ENCODE data around the gene TP73.

The TP73 gene

DNA sequence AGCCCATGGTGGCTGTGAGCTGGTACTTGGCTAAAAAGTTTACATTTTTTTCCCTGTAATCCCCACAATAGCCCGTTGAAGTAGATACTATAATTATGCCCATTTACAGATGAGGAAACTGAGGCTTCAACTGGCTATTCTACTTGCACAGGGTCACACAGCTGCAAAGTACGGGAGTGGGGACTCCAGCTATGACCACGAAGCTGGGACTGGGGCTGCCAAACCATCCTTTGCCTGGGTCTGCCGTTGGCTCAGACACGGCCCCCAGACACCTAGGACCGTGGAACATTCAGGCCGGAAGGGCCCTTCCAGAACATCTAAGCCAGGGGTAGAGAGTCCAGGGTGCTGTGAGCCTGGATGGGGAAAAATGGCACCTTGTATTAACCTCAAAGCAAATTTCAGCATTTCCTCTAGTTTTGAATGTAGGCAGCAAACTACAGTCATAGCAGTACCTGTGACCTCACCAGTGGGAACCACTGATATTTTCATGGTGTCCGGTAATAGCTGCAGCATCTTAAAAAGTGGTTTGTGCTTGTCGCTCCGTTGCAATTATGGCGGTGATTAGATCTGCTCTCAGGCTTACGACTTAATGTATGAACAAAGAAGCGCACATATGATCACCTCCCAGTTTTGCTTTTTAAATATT is 4.3 kb downstream of the TP73 start:
- no peak for DNase-seq

DNA sequence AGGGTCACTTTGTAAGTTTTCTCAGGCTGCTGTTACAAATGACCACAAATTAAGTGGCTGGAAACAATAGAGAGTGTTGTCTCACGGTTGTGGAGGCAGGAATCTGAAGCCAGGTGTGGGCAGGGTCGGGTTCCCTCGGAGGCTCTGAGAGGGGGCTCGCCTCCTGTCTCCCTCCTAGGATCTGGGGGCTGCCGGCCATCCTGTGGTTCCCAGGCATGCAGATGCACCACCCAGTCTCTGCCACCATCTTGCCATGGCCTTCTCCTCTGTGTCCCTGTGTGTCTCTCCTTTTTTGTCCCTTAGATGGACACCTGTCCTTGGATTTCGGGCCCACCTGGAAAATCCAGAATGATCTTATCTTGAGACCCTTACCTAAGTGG is 4.8 kb downstream of the TP73 start:
- no peak for DNase-seq

DNA sequence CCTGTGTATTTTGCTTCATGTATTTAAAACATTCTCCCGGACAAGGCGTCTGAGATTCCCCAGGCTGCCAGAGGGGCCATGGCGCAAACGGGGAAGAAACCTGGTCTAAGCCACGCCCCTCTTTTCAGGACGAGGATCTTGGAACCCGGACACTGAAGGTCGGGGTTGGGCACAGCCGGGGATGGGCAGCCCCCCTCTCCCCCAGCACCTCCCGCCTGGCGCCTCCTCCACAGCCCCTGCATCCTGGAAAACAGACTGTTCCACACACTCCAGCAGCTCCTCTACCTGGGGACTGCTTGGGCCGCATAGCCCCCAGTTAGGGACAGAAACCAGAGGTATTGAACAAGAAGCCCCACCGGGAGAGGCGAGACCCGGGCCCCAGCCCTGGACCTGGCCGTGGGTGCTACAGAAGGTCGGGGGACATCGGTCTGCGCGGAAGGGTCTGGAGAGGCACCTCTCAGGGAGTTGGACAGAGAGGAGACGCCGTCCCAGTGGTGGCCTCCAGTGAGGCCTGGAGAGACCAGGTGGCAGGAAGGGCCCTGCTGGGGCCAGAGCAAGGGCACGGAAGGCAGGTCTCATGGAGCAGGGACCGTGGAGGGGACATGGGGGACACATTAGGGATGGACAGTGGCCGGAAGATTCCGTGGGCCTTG is 5.4 kb downstream of the TP73 start:
- DNase-seq, result no peak

DNA sequence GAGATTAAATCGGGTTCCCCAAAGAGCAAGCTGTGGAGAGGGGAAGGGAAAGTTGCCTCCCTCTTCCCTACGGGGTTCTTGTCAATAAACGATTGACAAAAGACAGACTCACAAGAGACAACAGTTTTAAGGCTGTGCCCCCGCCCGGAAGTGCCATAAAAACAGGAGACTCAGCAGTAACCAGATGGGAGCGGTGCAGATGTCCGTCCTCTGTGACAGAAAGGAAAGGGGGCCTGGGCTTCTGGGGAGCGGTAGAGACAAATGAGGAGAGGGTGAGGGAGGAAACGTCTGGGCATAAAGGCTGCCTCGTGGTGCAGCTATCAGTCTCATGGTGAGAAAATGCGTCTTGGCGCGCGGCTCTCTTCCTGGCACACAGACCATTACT is 5.9 kb downstream of the TP73 start:
- DNase-seq, result no peak

DNA sequence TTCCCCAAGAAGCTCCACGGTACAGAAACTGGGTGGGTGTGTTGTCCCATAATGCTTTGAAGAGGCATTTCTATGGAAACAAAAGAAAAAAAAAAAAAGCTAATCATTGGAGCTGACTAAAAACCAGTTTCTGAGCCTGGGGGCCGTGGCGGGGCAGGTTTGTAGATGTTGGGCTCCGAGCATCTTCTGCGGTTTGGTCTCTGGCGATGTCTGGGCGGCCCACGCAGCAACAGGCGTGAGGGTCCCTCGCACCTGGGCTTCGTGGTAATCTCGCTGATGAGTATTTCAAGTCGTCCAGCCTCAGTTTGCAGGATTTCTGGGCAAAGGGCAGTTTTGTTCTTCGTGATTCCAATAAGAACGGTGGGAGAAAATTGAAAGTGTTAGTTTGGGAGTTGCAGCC is 6.8 kb downstream of the TP73 start:
- no peak for DNase-seq

DNA sequence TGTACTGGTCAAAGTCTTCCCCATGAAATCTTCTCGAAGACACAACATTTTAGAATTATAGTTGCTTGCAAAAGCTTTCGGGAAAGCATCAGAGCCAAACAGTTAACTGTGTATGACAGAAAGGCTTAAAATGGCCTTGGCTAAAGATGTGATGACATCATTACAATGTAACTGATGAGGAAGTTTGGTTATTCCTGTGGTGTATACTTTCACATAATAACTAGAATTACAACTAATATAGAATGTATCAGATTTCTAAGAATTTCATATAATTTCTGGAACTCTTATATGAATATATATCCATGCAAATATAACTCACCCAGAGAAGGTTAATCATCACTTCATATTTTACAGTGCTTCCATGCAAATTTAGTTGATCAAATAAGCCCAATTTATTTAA is 8.4 kb downstream of the TP73 start:
- no peak for DNase-seq

DNA sequence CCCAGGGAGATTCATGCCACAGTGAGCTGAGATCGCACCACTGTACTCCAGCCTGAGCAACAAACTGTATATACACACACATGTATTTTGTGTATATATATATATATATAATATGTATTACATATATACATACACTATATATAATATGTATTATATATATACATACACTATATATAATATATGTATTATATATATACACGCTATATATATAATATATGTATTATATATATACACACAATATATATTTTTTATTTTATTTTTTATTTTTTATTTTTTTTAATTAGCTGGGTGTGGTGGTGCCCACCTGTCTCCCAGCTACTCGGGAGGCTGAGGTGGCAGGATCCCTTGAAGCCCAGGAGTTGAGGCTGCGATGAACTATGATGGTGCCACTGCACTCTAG is 9.3 kb downstream of the TP73 start:
- DNase-seq, result no peak

DNA sequence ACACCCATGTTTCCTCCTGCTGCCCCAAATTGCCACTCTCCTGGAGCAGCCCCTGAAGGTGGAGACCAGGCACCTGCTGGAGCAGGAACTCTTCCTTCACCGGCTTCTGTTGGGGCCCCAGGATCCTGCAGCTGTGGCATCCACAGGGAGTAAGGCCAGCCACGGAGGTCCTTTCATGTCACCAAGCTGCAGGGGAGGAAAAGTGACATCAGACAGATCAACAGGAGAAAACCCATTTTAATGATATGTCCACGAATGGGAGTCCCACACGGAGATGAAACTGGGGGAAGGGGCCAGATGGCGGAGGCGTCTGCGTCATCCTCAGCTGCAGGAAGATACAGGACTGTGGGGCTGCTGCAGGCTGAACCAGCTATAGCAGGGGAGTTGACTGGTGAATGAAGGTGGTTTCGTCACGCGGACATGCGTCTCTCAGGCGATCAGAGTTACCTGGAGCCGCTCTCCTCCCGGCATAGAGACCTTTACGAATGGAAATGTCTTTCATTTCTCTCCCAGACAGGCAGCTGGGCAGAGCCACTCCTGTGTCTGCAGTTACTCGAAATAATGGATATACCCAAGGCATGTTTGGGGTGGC is 9.9 kb downstream of the TP73 start:
- no peak for DNase-seq

DNA sequence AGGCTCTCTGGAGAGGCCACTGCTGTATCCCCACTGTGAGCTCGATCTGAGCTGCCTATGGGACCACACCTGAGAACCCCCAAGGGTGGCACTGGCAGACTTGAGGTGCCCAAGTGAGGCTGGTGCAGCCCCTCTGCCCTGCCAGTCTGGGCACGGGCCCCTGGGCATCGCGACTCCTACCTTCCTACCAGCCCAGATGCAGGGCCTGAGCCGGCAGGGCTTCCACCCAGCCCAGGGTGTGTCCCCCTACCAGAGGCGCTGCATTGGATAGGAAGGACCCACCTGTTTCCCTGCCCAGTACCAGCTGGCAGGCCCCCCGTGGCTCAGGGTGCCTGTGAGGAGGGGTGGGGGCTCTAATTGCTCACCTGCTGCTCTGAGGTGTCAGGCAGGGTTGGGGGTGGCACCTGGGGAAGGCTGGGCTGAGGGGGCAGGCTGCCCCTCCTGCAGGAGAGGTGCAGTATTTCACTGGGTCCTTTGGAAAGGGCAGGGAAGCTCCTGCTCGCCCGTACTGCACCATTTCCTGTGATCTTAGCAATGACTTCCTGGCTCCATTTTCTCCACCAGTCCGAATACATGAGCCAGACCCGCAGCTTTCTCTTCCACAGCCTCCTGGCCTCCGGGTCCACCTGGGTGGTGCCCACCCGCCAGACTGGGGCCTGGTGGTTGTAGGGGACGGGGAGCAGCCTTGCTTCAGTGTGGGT is 11.8 kb downstream of the TP73 start:
- DNase-seq, result no peak

DNA sequence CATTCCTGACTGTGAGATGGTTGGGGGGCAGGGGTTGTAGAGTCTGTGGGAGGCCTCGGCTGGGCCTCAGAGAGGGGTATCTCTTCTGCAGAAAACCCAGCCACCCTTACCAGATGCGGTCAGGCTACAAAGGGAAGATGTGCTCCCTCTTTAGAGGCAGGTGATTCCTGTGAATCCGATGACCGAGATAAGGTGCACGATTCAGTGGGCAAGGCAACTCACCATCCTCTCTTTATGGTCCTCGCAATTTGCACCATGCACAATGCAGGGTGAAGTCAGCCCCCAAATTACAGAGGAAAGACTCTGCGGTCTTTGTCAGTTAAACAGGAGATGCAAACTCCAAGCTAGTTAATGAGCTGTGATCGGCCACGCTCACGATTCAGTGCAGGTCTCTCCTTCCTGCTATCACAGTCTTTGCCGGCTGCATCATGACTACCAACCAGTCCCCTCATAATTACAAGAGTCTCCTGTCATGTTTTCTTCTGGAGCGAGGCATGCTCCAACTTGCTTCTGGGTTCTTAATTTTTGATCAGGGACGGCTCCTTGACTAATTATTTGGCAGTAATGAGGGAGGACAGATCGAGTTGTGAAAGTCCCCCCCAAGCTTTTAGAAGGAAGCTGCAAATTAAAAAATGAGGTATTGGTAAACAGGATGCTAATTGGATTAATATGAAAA is 12.5 kb downstream of the TP73 start:
- DNase-seq, result no peak

DNA sequence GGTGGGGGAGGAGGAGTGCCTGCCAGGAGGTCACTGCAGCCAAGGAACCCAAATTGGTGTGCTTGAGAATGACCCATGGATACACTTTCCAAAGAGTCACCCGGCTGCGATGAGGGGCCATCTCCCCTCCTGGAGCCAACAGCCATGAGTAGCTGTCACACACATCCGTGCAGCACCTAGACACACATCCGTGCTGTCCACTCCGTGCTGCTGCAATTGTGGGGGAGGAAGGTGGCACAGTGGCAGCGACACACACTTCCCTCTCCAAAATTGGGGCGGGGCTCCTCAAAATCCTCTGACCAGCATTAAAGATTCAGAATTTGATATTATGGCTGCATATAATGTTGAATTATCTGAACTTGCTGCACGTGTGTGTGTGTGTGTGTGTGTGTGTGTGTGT is 15.8 kb downstream of the TP73 start:
- DNase-seq, result no peak

DNA sequence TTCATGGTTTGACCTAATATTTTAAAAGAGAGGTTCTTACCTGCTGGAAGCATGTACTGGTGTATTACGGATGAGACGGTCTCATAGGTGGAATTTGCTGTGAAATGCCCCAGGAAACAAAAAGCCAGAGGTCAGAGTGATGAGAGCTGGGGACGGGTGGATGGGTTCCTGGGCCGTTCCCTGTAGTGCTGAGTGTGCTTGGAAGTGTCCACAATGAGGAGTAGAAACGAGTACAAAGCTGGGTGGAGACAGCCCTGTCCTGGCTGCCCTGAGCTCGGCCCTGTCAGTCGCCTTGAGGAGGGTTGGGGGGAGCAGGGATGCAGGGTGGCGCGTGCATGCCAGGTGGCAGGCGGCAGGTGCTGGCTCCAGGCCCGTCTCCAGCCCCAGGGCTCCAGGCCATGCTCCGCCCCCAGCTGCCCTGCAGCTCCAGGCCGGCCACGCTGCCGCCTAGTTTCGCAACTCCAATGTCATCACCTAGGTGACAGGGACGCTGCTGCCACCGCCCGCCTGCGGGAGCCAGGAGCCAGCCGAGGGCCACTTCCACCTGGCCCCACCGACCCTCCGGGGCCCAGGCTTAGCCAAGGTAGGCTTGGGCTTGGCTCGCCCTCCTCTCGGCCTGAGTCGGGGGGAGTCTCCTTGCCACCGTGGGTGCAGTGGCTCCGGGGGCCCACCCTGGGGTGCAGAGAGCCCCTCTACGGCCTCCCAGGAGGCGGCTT is 16.4 kb downstream of the TP73 start:
- DNase-seq, result no peak

DNA sequence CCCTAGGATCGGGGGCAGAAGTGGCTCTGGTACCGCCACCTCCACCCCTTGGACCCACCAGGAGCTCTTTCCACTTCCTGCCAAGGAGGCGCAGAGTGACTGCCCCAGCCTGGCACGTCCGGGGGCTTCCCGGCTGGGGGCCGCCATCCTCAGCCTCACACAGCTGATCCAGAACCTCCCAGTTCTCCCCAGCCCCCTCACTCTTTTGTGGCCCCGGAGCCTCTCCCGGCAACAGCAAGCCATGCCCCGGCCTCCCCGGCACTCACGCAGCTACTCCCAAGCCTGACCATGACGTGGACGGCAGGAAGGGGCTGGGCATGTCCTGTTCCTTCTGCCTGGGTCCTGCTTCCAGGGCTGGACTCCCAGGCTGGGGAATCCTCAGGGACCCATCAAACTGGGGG is 17.1 kb downstream of the TP73 start:
- no peak for DNase-seq

DNA sequence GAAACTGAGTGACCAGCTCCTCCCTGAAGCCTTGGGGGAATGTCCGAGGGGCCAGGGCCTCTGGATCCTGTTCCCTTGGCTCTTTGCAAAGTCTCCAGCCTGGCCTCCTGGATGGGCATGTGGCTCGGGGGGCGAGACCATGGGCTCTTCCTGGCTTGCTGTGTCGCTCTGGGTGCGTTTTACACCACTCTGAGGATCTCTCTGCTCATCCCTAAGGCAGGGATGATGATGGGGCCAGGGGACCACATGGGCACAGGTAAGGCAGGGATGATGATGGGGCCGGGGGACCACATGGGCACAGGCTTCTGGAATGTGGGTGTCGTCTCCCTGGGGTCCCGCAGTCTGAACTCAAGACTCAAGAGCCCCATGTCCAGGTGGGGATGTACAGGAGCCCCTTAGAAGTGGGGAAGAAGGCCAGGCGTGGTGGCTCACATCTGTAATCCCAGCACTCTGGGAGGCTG is 17.7 kb downstream of the TP73 start:
- no peak for DNase-seq

DNA sequence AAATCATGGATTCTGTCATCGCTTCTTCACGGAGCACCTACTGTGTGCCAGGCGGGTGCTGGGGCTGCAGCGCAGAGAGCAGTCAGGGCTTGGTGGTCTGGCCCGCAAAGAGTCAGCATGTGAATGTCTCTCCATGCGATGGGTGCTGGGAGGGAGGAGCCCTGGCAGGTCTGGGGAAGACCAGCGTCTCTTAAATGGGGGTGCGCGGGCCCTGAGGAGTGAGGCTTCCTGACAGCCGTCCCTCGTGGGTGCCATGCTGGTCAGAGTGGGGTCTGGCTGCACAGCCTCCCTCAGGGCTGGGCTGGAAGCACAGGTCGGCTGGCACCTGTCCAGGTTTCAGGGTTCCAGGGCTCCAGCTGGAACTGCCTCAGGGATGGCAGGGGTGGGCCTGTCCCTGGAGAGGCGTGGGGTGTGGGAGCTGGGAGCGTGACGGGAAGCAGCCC is 18.5 kb downstream of the TP73 start:
- DNase-seq, result no peak

DNA sequence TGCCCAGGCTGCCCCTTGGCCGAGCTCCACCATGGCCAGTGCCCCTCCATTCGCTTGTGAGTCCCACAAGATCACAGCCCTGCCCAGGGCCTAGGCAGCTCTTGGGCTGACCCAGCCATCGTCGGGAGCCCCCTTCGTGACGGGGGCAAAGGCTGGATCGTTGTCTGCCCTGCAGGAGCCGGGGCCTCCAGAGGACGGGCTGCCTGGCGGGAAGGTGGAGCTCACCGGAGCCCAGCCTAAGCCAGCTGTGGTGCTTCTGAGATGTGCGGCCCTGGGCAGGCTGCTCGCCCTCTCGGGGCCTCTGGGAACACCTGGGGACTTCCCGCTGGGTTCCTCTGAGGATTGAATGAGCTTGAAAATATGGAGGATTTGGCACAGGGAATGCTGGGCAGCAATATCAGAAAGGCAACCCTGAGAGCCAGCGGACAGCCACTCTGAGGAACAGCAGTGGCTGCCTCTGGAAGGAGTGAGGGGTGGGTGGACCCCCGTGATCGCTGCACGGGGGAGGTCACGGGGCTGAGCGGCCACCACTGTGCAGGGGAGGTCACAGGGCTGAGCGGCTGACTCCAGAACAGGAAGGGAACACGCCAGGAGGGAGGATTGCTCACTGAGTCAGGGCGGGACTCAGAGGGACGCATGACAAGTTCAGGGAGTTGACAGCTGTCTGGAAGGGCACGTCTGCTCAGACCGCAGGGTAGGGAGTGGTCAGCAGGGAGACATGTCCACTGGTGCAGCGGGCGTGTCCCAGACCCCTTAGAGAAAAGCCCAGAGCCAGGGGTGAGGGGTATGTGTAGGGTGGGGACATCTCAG is 19.3 kb downstream of the TP73 start:
- no peak for DNase-seq

DNA sequence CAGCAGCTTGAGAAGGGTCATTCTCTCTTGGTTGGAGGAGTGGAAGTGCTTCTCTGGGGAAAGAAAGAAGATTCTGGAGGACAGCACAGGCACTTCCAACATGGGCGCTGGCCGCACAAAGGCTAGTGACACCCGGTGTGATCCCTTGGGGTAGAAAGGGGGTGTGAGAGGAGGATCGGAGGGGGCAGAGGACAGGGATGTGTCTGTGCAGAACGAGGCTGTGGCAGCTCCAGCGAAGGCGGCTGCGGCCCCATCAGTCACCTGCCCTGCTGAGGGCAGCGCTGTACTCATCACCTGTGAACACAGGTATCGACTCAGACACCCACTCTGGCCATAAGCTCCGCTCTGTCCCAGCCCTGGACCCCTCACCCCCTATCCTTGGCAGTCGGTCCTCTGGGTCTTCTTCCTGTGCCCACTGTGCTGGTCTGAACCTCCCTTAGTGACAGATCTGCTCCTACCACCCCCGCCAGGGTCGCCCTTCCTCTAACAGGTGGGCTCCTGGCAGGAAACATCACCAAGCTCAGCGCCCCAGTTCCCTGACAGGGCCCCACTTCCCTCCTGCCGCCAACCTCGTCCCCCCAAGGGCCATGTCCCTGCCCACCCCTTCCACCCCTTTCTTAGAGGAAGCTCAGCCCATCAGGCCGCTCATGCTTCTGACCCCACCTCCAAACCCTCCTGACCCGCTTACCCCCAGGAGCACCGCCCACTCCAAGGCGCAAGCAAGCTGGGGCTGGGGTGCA is 20.1 kb downstream of the TP73 start:
- DNase-seq, result no peak

DNA sequence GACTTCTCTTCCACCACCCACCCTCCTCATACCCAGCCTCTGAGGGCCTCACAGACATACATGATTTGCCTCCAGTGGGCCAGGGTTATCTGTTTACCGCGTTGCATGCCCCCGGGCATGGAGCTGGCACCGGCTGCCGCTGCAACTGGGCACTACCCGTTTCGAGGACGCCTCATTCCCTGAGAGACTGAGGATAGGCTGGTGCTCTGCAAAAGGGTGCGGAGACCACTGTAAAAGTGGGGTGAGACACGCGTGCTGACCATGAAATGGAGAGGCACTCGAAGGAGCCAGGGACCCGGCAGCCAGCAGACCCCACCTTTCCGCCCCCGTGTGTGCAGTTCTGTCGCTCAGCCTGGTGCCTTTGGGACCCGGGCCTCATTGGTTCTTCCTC is 20.6 kb downstream of the TP73 start:
- no peak for DNase-seq

DNA sequence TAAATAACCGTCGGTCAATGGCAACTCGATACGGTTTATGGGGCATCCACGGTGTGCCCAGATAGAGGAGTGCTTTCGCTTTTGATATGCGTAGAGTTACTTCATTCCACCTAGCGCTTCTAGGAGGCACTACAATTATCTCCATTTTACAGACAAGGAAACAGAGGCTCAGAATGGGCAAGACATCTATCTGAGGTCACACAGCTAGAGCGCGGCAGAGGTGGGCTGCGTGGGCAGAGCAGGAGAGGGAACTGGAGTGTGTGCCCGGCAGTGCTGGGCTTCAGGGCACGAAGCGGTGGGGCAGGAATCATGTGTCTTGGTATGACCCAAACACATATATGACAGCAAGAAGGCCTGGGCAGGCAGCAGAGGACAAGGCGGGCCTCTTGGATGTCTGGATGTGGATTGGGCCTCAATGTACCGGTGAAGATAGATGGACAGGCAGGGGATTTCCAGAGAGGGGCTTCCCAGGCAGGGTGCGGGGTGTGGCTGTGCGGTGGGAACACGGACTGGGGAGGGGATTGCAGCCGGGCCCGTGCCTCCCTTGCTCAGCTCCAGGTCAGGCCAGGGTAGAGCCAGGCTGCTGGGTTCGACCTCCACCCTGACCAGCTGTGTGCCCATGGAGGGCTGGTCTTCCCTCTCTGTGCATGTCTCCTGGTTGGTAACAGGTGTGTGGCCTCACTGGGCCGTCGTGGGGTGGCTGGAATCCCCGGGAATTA is 21.2 kb downstream of the TP73 start:
- no peak for DNase-seq
